CD4-positive, alpha-beta memory T cell (primary cell): ENCODE results near the gene ATP13A3. TPM values are rescaled to one million over a fixed set of nuclear protein-coding genes. Genes with fewer than 3 reads are reported as not detected.

ENCODE experiments used
- CTCF ChIA-PET: fragments of 350-600 bp; sonication (Branson Sonifier 250); formaldehyde crosslinking; loops from one replicate; lab custom pipeline; 2021; ENCODE audit warnings: inconsistent platforms; ENCODE audit not compliant: partially characterized antibody; lab: Charles Lee
- POLR2A ChIA-PET: fragments of 350-600 bp; sonication (Branson Sonifier 250); formaldehyde crosslinking; loops from one replicate; lab custom pipeline; 2021; ENCODE audit not compliant: partially characterized antibody; lab: Charles Lee
- DNase-seq, 5 donors: peaks; one replicate each; pipeline versions ENCODE4 v3.0.0 to v3.0.0-alpha.2; 2020 to 2022; ENCODE audit warnings: mixed read lengths in 1 of 5
- H3K27ac ChIP-seq: one replicate; pipeline ENCODE4 v1.7.0; 2013; ENCODE audit warnings: low read depth, low read length
- H3K27me3 ChIP-seq: 2 replicates; pipeline ENCODE4 v1.7.0; 2013; ENCODE audit warnings: mild to moderate bottlenecking, low read length, moderate library complexity; ENCODE audit not compliant: insufficient read depth
- H3K36me3 ChIP-seq: 2 replicates; pipeline ENCODE4 v1.7.0; 2013; ENCODE audit warnings: mild to moderate bottlenecking, low read length, moderate library complexity; ENCODE audit not compliant: insufficient read depth
- H3K4me1 ChIP-seq: 2 replicates; pipeline ENCODE4 v1.7.0; 2013; ENCODE audit warnings: mild to moderate bottlenecking, low read length, moderate library complexity; ENCODE audit not compliant: insufficient read depth
- H3K4me3 ChIP-seq, 2 donors: one replicate each; pipeline ENCODE4 v1.7.0; 2013; ENCODE audit warnings: low read length in 2 of 2, mild to moderate bottlenecking in 1 of 2
- H3K9me3 ChIP-seq, 2 donors: one replicate each; pipeline ENCODE4 v1.7.0; 2013; ENCODE audit warnings: low read length in 2 of 2, control low read depth in 1 of 2; ENCODE audit not compliant: control insufficient read depth in 1 of 2
- H3K27ac Mint-ChIP-seq, 7 donors: one replicate each; pipeline ENCODE4 v1.8.0; 2020 to 2021; ENCODE audit warnings: mixed read lengths in 7 of 7, mild to moderate bottlenecking in 6 of 7, inconsistent platforms in 3 of 7, moderate library complexity in 3 of 7
- H3K27me3 Mint-ChIP-seq, 2 donors: one replicate each; pipeline ENCODE4 v1.8.0; 2020 to 2021; ENCODE audit warnings: mixed read lengths in 2 of 2
- H3K36me3 Mint-ChIP-seq, 2 donors: one replicate each; pipeline ENCODE4 v1.8.0; 2020 to 2021; ENCODE audit warnings: mixed read lengths in 2 of 2, inconsistent platforms in 1 of 2, mild to moderate bottlenecking in 1 of 2
- H3K4me1 Mint-ChIP-seq, 4 donors: one replicate each; pipeline ENCODE4 v1.8.0; 2020 to 2021; ENCODE audit warnings: mixed read lengths in 4 of 4, mild to moderate bottlenecking in 1 of 4
- H3K4me3 Mint-ChIP-seq, 8 donors: one replicate each; pipeline ENCODE4 v1.8.0; 2020 to 2021; ENCODE audit warnings: mixed read lengths in 8 of 8, mild to moderate bottlenecking in 7 of 8, moderate library complexity in 6 of 8, inconsistent platforms in 3 of 8
- H3K9me3 Mint-ChIP-seq, 8 donors: one replicate each; pipeline ENCODE4 v1.8.0; 2020 to 2021; ENCODE audit warnings: mixed read lengths in 8 of 8, mild to moderate bottlenecking in 5 of 8, inconsistent platforms in 3 of 8, moderate library complexity in 1 of 8
- intact Hi-C: fragments of 100-400 bp; cut with micrococcal nuclease; formaldehyde crosslinking; loops from one replicate; pipeline ENCODE4 v1.15.1; 2023
- polyA plus RNA-seq, 2 donors: library from polyadenylated mRNA; unstranded; fragments of 300-500 nt; fragmentation: Illumina TruSeq; gene quantifications; one replicate each; pipeline ENCODE4 v1.2.3, GENCODE V29; 2021
- total RNA-seq, 2 experiments: library from RNA; stranded (reverse); gene quantifications; one replicate each; pipeline ENCODE4 v1.2.3, GENCODE V29; 2021

Gene ATP13A3
- total and polyA plus RNA-seq, 4 experiments from 2014 or later: 6.7 to 62.7 (median 36.0) TPM

DNA sequence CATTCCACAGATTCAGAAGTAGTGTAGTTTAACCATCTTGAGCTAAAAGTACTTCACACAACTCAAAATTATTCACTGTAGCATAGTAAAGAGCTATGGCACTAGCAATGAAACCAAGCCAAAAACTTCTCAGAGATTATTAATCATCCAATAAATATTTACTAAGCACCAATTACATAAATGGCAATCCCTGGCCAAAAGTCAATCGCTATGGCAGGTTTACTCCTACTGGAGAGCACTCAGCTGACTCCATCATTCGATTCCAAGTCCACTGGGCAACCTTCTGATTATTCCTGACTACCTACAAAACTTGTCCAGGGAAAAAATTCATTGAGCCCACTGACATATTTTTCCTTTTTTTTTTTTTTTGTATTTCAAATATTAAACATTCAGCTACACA, 23.9 kb downstream of the ATP13A3 start:
- ChIA-PET CTCF (interaction anchor here (3.0 kb wide), 1 partner anchor 9 kb away, joined by 20 read pairs; no protein-coding TSS in a partner anchor), POLR2A (interaction anchor here (0.9 kb wide), 1 partner anchor 120 kb away, joined by 3 read pairs; no protein-coding TSS in a partner anchor)
- Mint-ChIP-seq H3K27me3 (no peaks in the 10 kb centered on the region), H3K4me1 (peaks cover 11 to 23% (median 13%) of the 10 kb centered on the region in 4 donors), H3K9me3 (no peaks in the 10 kb centered on the region), H3K27ac (no peak overlapping the region), H3K4me3 (no peak overlapping the region), H3K36me3 (peaks cover 9 to 17% of the 10 kb centered on the region in 2 donors)
- Histone ChIP-seq H3K4me1 (peaks cover 15% of the 10 kb centered on the region), H3K27ac (no peak overlapping the region), H3K27me3 (no peaks in the 10 kb centered on the region), H3K4me3 (no peak overlapping the region), H3K36me3 (no peaks in the 10 kb centered on the region), H3K9me3 (no peaks in the 10 kb centered on the region)
- no peak for DNase-seq
- intact Hi-C loops: no loop called here

GRCh38 chr3:194460566-194460965, 26.2 kb downstream of the ATP13A3 start:
- Mint-ChIP-seq H3K4me1 (peaks cover 4 to 10% (median 7%) of the 10 kb centered on the region in 4 donors), H3K36me3 (peaks cover 11 to 29% of the 10 kb centered on the region in 2 donors), H3K27ac (peak overlapping the region in 1 of 7 donors; percentile 31), H3K27me3 (no peaks in the 10 kb centered on the region), H3K9me3 (no peaks in the 10 kb centered on the region), H3K4me3 (no peak overlapping the region)
- DNase-seq: no peak
- CTCF ChIA-PET: no interaction called here
- H3K27ac ChIP-seq: no peak overlapping the region
- POLR2A ChIA-PET: no interaction called here
- no peaks in the 10 kb centered on the region for H3K4me1 ChIP-seq
- H3K4me3 ChIP-seq: no peak overlapping the region
- no peaks in the 10 kb centered on the region for H3K36me3 ChIP-seq
- H3K9me3 ChIP-seq: no peaks in the 10 kb centered on the region
- no peaks in the 10 kb centered on the region for H3K27me3 ChIP-seq
- intact Hi-C loops: no loop called here

- DNase-seq: no peak
- H3K36me3 ChIP-seq: peaks cover 8% of the 10 kb centered on the region
- intact Hi-C loops: no loop called here
- H3K9me3 ChIP-seq: no peaks in the 10 kb centered on the region
- H3K4me1 ChIP-seq: no peaks in the 10 kb centered on the region
- no peaks in the 10 kb centered on the region for H3K27me3 ChIP-seq
- ChIA-PET POLR2A (no interaction called here), CTCF (interaction anchor here (0.9 to 1.5 kb wide), 2 partner anchors 14 to 70 kb away, joined by 3 to 4 read pairs; no protein-coding TSS in a partner anchor)
- no peak overlapping the region for H3K4me3 ChIP-seq
- no peaks in the 10 kb centered on the region for H3K27me3 Mint-ChIP-seq
- H3K4me1 Mint-ChIP-seq: peaks cover 0 to 2% (median 0%) of the 10 kb centered on the region in 4 donors
- H3K4me3 Mint-ChIP-seq: no peak overlapping the region
- no peaks in the 10 kb centered on the region for H3K9me3 Mint-ChIP-seq
- no peak overlapping the region for H3K27ac Mint-ChIP-seq
- peaks cover 22 to 45% of the 10 kb centered on the region in 2 donors for H3K36me3 Mint-ChIP-seq
- H3K27ac ChIP-seq: no peak overlapping the region
Measured at GRCh38 chr3:194458131-194458530, 28.7 kb downstream of the ATP13A3 start.

DNA sequence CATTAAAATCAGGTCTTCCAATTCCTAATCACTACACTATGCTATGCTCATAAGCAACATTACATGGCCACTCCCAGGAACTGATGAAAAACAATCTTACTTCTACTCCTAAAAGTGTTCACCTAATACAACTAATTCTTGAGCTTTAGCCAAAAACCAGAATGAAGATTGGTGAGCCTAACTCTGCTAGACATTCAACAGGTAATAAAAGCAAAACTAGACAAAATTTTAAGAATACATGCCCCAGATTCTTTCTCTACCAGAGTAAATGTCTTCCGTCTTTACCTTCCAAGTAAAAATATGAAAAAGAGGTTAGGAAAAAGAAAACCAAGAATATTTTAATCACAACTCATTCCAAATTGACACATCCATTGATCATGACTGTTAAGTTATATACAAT, 31.3 kb downstream of the ATP13A3 start:
- ChIA-PET CTCF (interaction anchor here (2.1 kb wide), 1 partner anchor 17 kb away, joined by 8 read pairs; no protein-coding TSS in a partner anchor), POLR2A (no interaction called here)
- no peak overlapping the region for H3K4me3 Mint-ChIP-seq
- H3K36me3 Mint-ChIP-seq: peaks cover 36 to 55% of the 10 kb centered on the region in 2 donors
- no peak overlapping the region for H3K27ac ChIP-seq
- H3K27me3 Mint-ChIP-seq: no peaks in the 10 kb centered on the region
- no peaks in the 10 kb centered on the region for H3K4me1 ChIP-seq
- H3K9me3 Mint-ChIP-seq: no peaks in the 10 kb centered on the region
- peak overlapping the region in 1 of 7 donors; percentile 62 for H3K27ac Mint-ChIP-seq
- H3K9me3 ChIP-seq: no peaks in the 10 kb centered on the region
- no peaks in the 10 kb centered on the region for H3K27me3 ChIP-seq
- intact Hi-C loops: no loop called here
- peaks cover 14% of the 10 kb centered on the region for H3K36me3 ChIP-seq
- no peak for DNase-seq
- H3K4me1 Mint-ChIP-seq: peaks cover 0 to under 1% (median 0%) of the 10 kb centered on the region in 4 donors
- no peak overlapping the region for H3K4me3 ChIP-seq

- Histone ChIP-seq H3K4me3 (no peak overlapping the region), H3K4me1 (no peaks in the 10 kb centered on the region), H3K9me3 (no peaks in the 10 kb centered on the region), H3K36me3 (peaks cover 38% of the 10 kb centered on the region), H3K27me3 (no peaks in the 10 kb centered on the region), H3K27ac (no peak overlapping the region)
- ChIA-PET POLR2A (no interaction called here), CTCF (interaction anchor here (1.5 kb wide), 1 partner anchor 9 kb away, joined by 5 read pairs; no protein-coding TSS in a partner anchor)
- Mint-ChIP-seq H3K4me1 (peaks cover 0 to 4% (median 2%) of the 10 kb centered on the region in 4 donors), H3K27ac (peak overlapping the region in 1 of 7 donors; percentile 37), H3K36me3 (peaks cover 62 to 67% of the 10 kb centered on the region in 2 donors), H3K4me3 (no peak overlapping the region), H3K9me3 (no peaks in the 10 kb centered on the region), H3K27me3 (no peaks in the 10 kb centered on the region)
- DNase-seq: no peak
- intact Hi-C loops: no loop called here
Measured at GRCh38 chr3:194450341-194450740, 36.5 kb downstream of the ATP13A3 start.

GRCh38 chr3:194449913-194450312, 36.9 kb downstream of the ATP13A3 start:
- H3K4me1 Mint-ChIP-seq: peaks cover 0 to 4% (median 2%) of the 10 kb centered on the region in 4 donors
- ChIA-PET POLR2A (no interaction called here), CTCF (interaction anchor here (1.5 kb wide), 1 partner anchor 9 kb away, joined by 5 read pairs; no protein-coding TSS in a partner anchor)
- Histone ChIP-seq H3K4me1 (no peaks in the 10 kb centered on the region), H3K27me3 (no peaks in the 10 kb centered on the region), H3K9me3 (no peaks in the 10 kb centered on the region), H3K4me3 (no peak overlapping the region), H3K36me3 (peaks cover 38% of the 10 kb centered on the region), H3K27ac (no peak overlapping the region)
- H3K4me3 Mint-ChIP-seq: no peak overlapping the region
- no peak for DNase-seq
- no peaks in the 10 kb centered on the region for H3K27me3 Mint-ChIP-seq
- intact Hi-C loops: no loop called here
- no peaks in the 10 kb centered on the region for H3K9me3 Mint-ChIP-seq
- no peak overlapping the region for H3K27ac Mint-ChIP-seq
- H3K36me3 Mint-ChIP-seq: peaks cover 63 to 70% of the 10 kb centered on the region in 2 donors

GRCh38 chr3:194447657-194448056, 39.1 kb downstream of the ATP13A3 start:
- no peak for DNase-seq
- Histone ChIP-seq H3K4me1 (no peaks in the 10 kb centered on the region), H3K4me3 (no peak overlapping the region), H3K9me3 (no peaks in the 10 kb centered on the region), H3K27ac (no peak overlapping the region), H3K27me3 (no peaks in the 10 kb centered on the region), H3K36me3 (peaks cover 30% of the 10 kb centered on the region)
- Mint-ChIP-seq H3K27ac (peak overlapping the region in 3 of 7 donors; percentile 42 to 84 (median 77)), H3K4me1 (peaks cover 0 to 4% (median 2%) of the 10 kb centered on the region in 4 donors), H3K36me3 (peaks cover 58 to 65% of the 10 kb centered on the region in 2 donors), H3K9me3 (no peaks in the 10 kb centered on the region), H3K27me3 (no peaks in the 10 kb centered on the region), H3K4me3 (no peak overlapping the region)
- intact Hi-C loops: no loop called here
- ChIA-PET CTCF (interaction anchor here (1.1 kb wide), 1 partner anchor 18 kb away, joined by 3 read pairs; no protein-coding TSS in a partner anchor), POLR2A (no interaction called here)
